ENCODE measurements around the gene SH3YL1.

SH3YL1 gene

GRCh38 chr2:202945-203344 lies 60.9 kb downstream of the SH3YL1 start:
- no peak for TF ChIP-seq CTCF (IDR thresholded peaks at IDR 0.05; ENCODE audit: control insufficient read depth, insufficient read depth, low read depth, low read length, missing control alignments)
- no peak for DNase-seq (ENCODE audit: low read depth)
- H3K4me3 ChIP-seq (ENCODE audit: control insufficient read depth, low read depth, low read length), result no peak overlapping the region

- TF ChIP-seq CTCF (IDR thresholded peaks at IDR 0.05; ENCODE audit: control insufficient read depth, insufficient read depth, low read depth, low read length, missing control alignments), result no peak
- H3K4me3 ChIP-seq (ENCODE audit: control insufficient read depth, low read depth, low read length), result no peak overlapping the region
Measured at GRCh38 chr2:201648-202433, 62.0 kb downstream of the SH3YL1 start.

GRCh38 chr2:199041-199966 lies 64.5 kb downstream of the SH3YL1 start:
- H3K4me3 ChIP-seq (ENCODE audit: control insufficient read depth, low read depth, low read length), result no peak overlapping the region
- no peak for DNase-seq (ENCODE audit: low read depth)
- TF ChIP-seq CTCF (IDR thresholded peaks at IDR 0.05; ENCODE audit: control insufficient read depth, insufficient read depth, low read depth, low read length, missing control alignments), result no peak

More at GRCh38 chr2:201648-202433, 62.0 kb downstream of the SH3YL1 start:
- DNase-seq (ENCODE audit: low read depth), result no peak

GRCh38 chr2:196406-196805 lies 67.4 kb downstream of the SH3YL1 start:
- no peak overlapping the region for H3K4me3 ChIP-seq (ENCODE audit: control insufficient read depth, low read depth, low read length)
- no peak for TF ChIP-seq CTCF (IDR thresholded peaks at IDR 0.05; ENCODE audit: control insufficient read depth, insufficient read depth, low read depth, low read length, missing control alignments)
- no peak for DNase-seq (ENCODE audit: low read depth)

- TF ChIP-seq CTCF (IDR thresholded peaks at IDR 0.05; ENCODE audit: control insufficient read depth, insufficient read depth, low read depth, low read length, missing control alignments), result no peak
- no peak for DNase-seq (ENCODE audit: low read depth)
- no peak overlapping the region for H3K4me3 ChIP-seq (ENCODE audit: control insufficient read depth, low read depth, low read length)
Measured at GRCh38 chr2:195932-196331, 67.9 kb downstream of the SH3YL1 start.

- DNase-seq (ENCODE audit: low read depth), result peak; percentile 23
- TF ChIP-seq CTCF (IDR thresholded peaks at IDR 0.05; ENCODE audit: control insufficient read depth, insufficient read depth, low read depth, low read length, missing control alignments), result no peak
- H3K4me3 ChIP-seq (ENCODE audit: control insufficient read depth, low read depth, low read length), result no peak overlapping the region
Measured at GRCh38 chr2:193141-193671, 70.6 kb downstream of the SH3YL1 start.
